ENCODE results near the gene MON2.
A peak's percentile ranks its signal among the peaks of the same experiment; 100 is the strongest.

MON2 gene

GRCh38 chr12:62622177-62622576 lies 155.6 kb downstream of the MON2 start:
- no peaks in the 10 kb centered on the region for H3K79me2 ChIP-seq (ENCODE audit: insufficient read depth, low read length)
- no peak overlapping the region for H3K4me2 ChIP-seq (ENCODE audit: insufficient read depth, low read length)
- no peaks in the 10 kb centered on the region for H3K4me1 ChIP-seq (ENCODE audit: insufficient read depth, low read length)
- H4K20me1 ChIP-seq (ENCODE audit: insufficient read depth, low read length) = no peaks in the 10 kb centered on the region
- ATAC-seq (ENCODE audit: insufficient read depth, low read depth) = peak; percentile 42; the same call in 1 of the 3 replicates
- no peaks in the 10 kb centered on the region for H3K9me3 ChIP-seq (ENCODE audit: insufficient read depth, low read length, severe bottlenecking)
- TF ChIP-seq EZH2 (IDR thresholded peaks at IDR 0.05; ENCODE audit: borderline replicate concordance, low read depth, low read length, severe bottlenecking) (no peak), CTCF (IDR thresholded peaks at IDR 0.05; ENCODE audit: borderline replicate concordance, extremely low read depth, low read length, poor library complexity, severe bottlenecking) (no peak)
- H3K27ac ChIP-seq (ENCODE audit: low read length) = no peak overlapping the region
- H2AFZ ChIP-seq (ENCODE audit: low read depth, low read length) = no peak overlapping the region
- no peak for DNase-seq
- H3K4me3 ChIP-seq (ENCODE audit: low read depth in 1 of 2, low read length in 2 of 2) = no peak overlapping the region
- no peak overlapping the region for H3K9ac ChIP-seq (ENCODE audit: low read depth, low read length)
- no peaks in the 10 kb centered on the region for H3K36me3 ChIP-seq (ENCODE audit: insufficient read depth, low read length)
- no peaks in the 10 kb centered on the region for H3K27me3 ChIP-seq (ENCODE audit: insufficient read depth, low read length, poor library complexity)

DNA sequence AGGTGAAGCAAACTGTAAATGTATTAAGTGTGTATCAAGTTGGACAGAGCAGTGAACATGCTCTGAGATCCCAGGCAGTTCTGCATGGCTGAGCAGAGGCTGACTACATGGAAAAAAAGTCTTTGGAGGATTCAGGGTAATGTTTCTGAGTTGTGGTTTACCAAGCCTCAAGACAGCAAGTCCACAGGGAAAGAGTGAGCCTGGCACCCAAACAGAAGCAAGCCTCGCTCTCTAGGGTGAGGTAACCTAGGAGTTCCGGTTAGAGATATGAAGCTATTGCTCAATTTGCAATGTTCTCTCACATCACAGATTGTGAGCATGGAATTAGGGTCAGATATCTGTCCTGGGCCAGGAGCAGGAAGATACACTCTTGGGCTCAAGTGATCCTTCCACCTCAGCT lies 158.6 kb downstream of the MON2 start:
- Histone ChIP-seq H4K20me1 (ENCODE audit: insufficient read depth, low read length) (no peaks in the 10 kb centered on the region), H3K27ac (ENCODE audit: low read length) (no peak overlapping the region), H3K27me3 (ENCODE audit: insufficient read depth, low read length, poor library complexity) (no peaks in the 10 kb centered on the region), H3K4me1 (ENCODE audit: insufficient read depth, low read length) (no peaks in the 10 kb centered on the region), H3K79me2 (ENCODE audit: insufficient read depth, low read length) (no peaks in the 10 kb centered on the region), H2AFZ (ENCODE audit: low read depth, low read length) (no peak overlapping the region), H3K4me2 (ENCODE audit: insufficient read depth, low read length) (no peak overlapping the region), H3K36me3 (ENCODE audit: insufficient read depth, low read length) (no peaks in the 10 kb centered on the region), H3K9ac (ENCODE audit: low read depth, low read length) (no peak overlapping the region), H3K4me3 (ENCODE audit: low read depth in 1 of 2, low read length in 2 of 2) (no peak overlapping the region), H3K9me3 (ENCODE audit: insufficient read depth, low read length, severe bottlenecking) (no peaks in the 10 kb centered on the region)
- DNase-seq (no peak), ATAC-seq (ENCODE audit: insufficient read depth, low read depth) (peak; percentile 48; the same call in 2 of the 3 replicates)
- TF ChIP-seq CTCF (IDR thresholded peaks at IDR 0.05; ENCODE audit: borderline replicate concordance, extremely low read depth, low read length, poor library complexity, severe bottlenecking) (no peak), EZH2 (IDR thresholded peaks at IDR 0.05; ENCODE audit: borderline replicate concordance, low read depth, low read length, severe bottlenecking) (no peak)

DNA sequence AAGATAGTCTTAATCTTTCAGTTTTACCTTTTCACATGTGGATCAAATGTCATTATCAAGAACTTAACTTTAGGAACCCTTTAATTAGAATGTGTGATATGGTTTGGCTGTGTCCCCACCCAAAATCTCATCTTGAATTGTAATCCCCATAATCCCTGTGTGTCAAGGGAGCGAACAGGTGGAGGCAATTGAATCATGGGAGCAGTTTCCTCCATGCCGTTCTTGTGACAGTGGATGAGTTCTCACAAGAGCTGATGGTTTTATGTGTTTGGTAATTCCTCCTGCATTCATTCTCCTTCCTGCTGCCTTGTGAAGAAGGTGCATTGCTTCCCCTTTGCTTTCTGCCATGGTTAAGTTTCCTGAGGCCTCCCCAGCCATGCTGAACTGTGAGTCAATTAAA lies 160.6 kb downstream of the MON2 start:
- H3K9me3 ChIP-seq (ENCODE audit: insufficient read depth, low read length, severe bottlenecking) = no peaks in the 10 kb centered on the region
- no peaks in the 10 kb centered on the region for H3K27me3 ChIP-seq (ENCODE audit: insufficient read depth, low read length, poor library complexity)
- ATAC-seq (ENCODE audit: insufficient read depth, low read depth) (no peak), DNase-seq (no peak)
- H3K36me3 ChIP-seq (ENCODE audit: insufficient read depth, low read length) = no peaks in the 10 kb centered on the region
- no peaks in the 10 kb centered on the region for H3K79me2 ChIP-seq (ENCODE audit: insufficient read depth, low read length)
- TF ChIP-seq EZH2 (IDR thresholded peaks at IDR 0.05; ENCODE audit: borderline replicate concordance, low read depth, low read length, severe bottlenecking) (no peak), CTCF (IDR thresholded peaks at IDR 0.05; ENCODE audit: borderline replicate concordance, extremely low read depth, low read length, poor library complexity, severe bottlenecking) (no peak)
- no peaks in the 10 kb centered on the region for H4K20me1 ChIP-seq (ENCODE audit: insufficient read depth, low read length)
- H3K4me2 ChIP-seq (ENCODE audit: insufficient read depth, low read length) = no peak overlapping the region
- no peak overlapping the region for H3K9ac ChIP-seq (ENCODE audit: low read depth, low read length)
- no peak overlapping the region for H3K4me3 ChIP-seq (ENCODE audit: low read depth in 1 of 2, low read length in 2 of 2)
- H3K4me1 ChIP-seq (ENCODE audit: insufficient read depth, low read length) = no peaks in the 10 kb centered on the region
- H2AFZ ChIP-seq (ENCODE audit: low read depth, low read length) = no peak overlapping the region
- H3K27ac ChIP-seq (ENCODE audit: low read length) = no peak overlapping the region

GRCh38 chr12:62629413-62629812 lies 162.8 kb downstream of the MON2 start:
- Histone ChIP-seq H3K36me3 (ENCODE audit: insufficient read depth, low read length) (no peaks in the 10 kb centered on the region), H3K79me2 (ENCODE audit: insufficient read depth, low read length) (no peaks in the 10 kb centered on the region), H3K4me2 (ENCODE audit: insufficient read depth, low read length) (no peak overlapping the region)

More at GRCh38 chr12:62629413-62629812, 162.8 kb downstream of the MON2 start:
- no peaks in the 10 kb centered on the region for H4K20me1 ChIP-seq (ENCODE audit: insufficient read depth, low read length)
- DNase-seq (no peak), ATAC-seq (ENCODE audit: insufficient read depth, low read depth) (no peak)
- TF ChIP-seq CTCF (IDR thresholded peaks at IDR 0.05; ENCODE audit: borderline replicate concordance, extremely low read depth, low read length, poor library complexity, severe bottlenecking) (no peak), EZH2 (IDR thresholded peaks at IDR 0.05; ENCODE audit: borderline replicate concordance, low read depth, low read length, severe bottlenecking) (no peak)
- no peak overlapping the region for H3K27ac ChIP-seq (ENCODE audit: low read length)
- no peak overlapping the region for H3K9ac ChIP-seq (ENCODE audit: low read depth, low read length)
- no peak overlapping the region for H2AFZ ChIP-seq (ENCODE audit: low read depth, low read length)
- no peak overlapping the region for H3K4me3 ChIP-seq (ENCODE audit: low read depth in 1 of 2, low read length in 2 of 2)
- no peaks in the 10 kb centered on the region for H3K27me3 ChIP-seq (ENCODE audit: insufficient read depth, low read length, poor library complexity)
- H3K4me1 ChIP-seq (ENCODE audit: insufficient read depth, low read length) = no peaks in the 10 kb centered on the region
- H3K9me3 ChIP-seq (ENCODE audit: insufficient read depth, low read length, severe bottlenecking) = no peaks in the 10 kb centered on the region
